ENCODE data around the gene SEMA3E.

Gene SEMA3E

GRCh38 chr7:83643012-83643411 lies 5.9 kb downstream of the SEMA3E start:
- TF ChIP-seq REST (IDR thresholded peaks at IDR 0.05; ENCODE audit: insufficient replicate concordance, low read depth) (no peak), POLR2AphosphoS5 (IDR thresholded peaks at IDR 0.05; ENCODE audit: low read depth) (no peak)
- no peak overlapping the region for H3K4me3 ChIP-seq (replicated peaks; ENCODE audit: insufficient read depth, low read length)
- no peak overlapping the region for H3K27ac ChIP-seq (replicated peaks)
- DNase-seq (ENCODE audit: low read depth in 1 of 2, low spot score in 1 of 2) = no peak
- peaks cover 1% of the 10 kb centered on the region for H3K27me3 ChIP-seq (ENCODE audit: insufficient read depth, poor library complexity, severe bottlenecking)

GRCh38 chr7:83640731-83641537 lies 8.0 kb downstream of the SEMA3E start:
- Histone ChIP-seq H3K4me3 (replicated peaks; ENCODE audit: insufficient read depth, low read length) (no peak overlapping the region), H3K27ac (replicated peaks) (no peak overlapping the region), H3K27me3 (ENCODE audit: insufficient read depth, poor library complexity, severe bottlenecking) (no peaks in the 10 kb centered on the region)
- DNase-seq (ENCODE audit: low read depth in 1 of 2, low spot score in 1 of 2) = no peak
- TF ChIP-seq POLR2AphosphoS5 (IDR thresholded peaks at IDR 0.05; ENCODE audit: low read depth) (no peak), REST (IDR thresholded peaks at IDR 0.05; ENCODE audit: insufficient replicate concordance, low read depth) (no peak), SPI1 (IDR thresholded peaks at IDR 0.05; ENCODE audit: borderline replicate concordance, low read depth) (no peak), CTCF (IDR thresholded peaks at IDR 0.05; ENCODE audit: insufficient read depth, low read length) (no peak), GABPA (IDR thresholded peaks at IDR 0.05; ENCODE audit: low read depth) (no peak)

- Histone ChIP-seq H3K27ac (replicated peaks) (no peak overlapping the region), H3K4me3 (replicated peaks; ENCODE audit: insufficient read depth, low read length) (no peak overlapping the region), H3K27me3 (ENCODE audit: insufficient read depth, poor library complexity, severe bottlenecking) (no peaks in the 10 kb centered on the region)
- TF ChIP-seq SPI1 (IDR thresholded peaks at IDR 0.05; ENCODE audit: borderline replicate concordance, low read depth) (no peak), POLR2AphosphoS5 (IDR thresholded peaks at IDR 0.05; ENCODE audit: low read depth) (no peak), REST (IDR thresholded peaks at IDR 0.05; ENCODE audit: insufficient replicate concordance, low read depth) (no peak), CTCF (IDR thresholded peaks at IDR 0.05; ENCODE audit: insufficient read depth, low read length) (no peak), GABPA (IDR thresholded peaks at IDR 0.05; ENCODE audit: low read depth) (no peak)
- no peak for DNase-seq (ENCODE audit: low read depth in 1 of 2, low spot score in 1 of 2)
Measured at GRCh38 chr7:83640240-83640639, 8.7 kb downstream of the SEMA3E start.
